Nephron progenitor cell (in vitro differentiated cells): ENCODE data around the gene CCL25.
"Not testable (repeated sequence)": the region's sequence is repeated elsewhere in the genome, so short reads cannot be mapped to it uniquely, and the experiment has no call there.

Experiments used
- DNase-seq: peaks from one replicate; pipeline ENCODE4 v3.0.0; 2021
- H3K27ac Mint-ChIP-seq: 2 replicates; pipeline ENCODE4 v1.8.0; 2021; ENCODE audit warnings: mild to moderate bottlenecking, moderate library complexity, mixed read lengths
- H3K27me3 Mint-ChIP-seq: 2 replicates; pipeline ENCODE4 v1.8.0; 2021; ENCODE audit warnings: mild to moderate bottlenecking, low read depth, mixed read lengths; ENCODE audit not compliant: poor library complexity
- H3K36me3 Mint-ChIP-seq: 2 replicates; pipeline ENCODE4 v1.8.0; 2021; ENCODE audit warnings: low read depth, mixed read lengths
- H3K4me1 Mint-ChIP-seq: 2 replicates; pipeline ENCODE4 v1.8.0; 2021; ENCODE audit warnings: mixed read lengths
- H3K4me3 Mint-ChIP-seq: 2 replicates; pipeline ENCODE4 v1.8.0; 2021; ENCODE audit warnings: mild to moderate bottlenecking, moderate library complexity, mixed read lengths
- H3K9me3 Mint-ChIP-seq: 2 replicates; pipeline ENCODE4 v1.8.0; 2021; ENCODE audit warnings: mild to moderate bottlenecking, moderate library complexity, mixed read lengths
- TF ChIP-seq, protein P1 (sequence below): fragments of 200-600 bp; sonication (generic); IDR thresholded peaks from 2 replicates; pipeline ENCODE4 v1.5.0; 2021; ENCODE audit warnings: antibody characterized with exemption

Gene CCL25

DNA sequence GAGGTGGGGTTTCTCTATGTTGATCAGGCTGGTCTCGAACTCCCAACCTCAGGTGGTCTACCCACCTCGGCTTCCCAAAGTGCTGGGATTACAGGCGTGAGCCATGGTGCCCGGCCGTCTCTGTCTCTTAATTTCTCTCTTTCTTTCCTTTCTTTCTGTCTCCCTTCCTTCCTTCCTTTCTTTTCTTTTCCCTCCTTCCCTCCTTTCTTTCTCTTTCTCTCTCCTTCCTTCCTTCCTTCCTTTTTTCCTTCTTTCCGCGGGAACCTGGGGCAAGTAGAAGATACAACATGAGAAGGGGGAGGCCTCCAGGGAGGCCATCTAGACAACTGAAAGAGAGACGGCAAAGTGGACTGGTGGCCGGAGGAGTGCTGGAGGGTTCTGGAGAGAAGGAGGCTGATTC lies 31.9 kb upstream of the CCL25 start:
- peaks cover 13% of the 10 kb centered on the region for H3K36me3 Mint-ChIP-seq
- TF ChIP-seq, protein P1, sequence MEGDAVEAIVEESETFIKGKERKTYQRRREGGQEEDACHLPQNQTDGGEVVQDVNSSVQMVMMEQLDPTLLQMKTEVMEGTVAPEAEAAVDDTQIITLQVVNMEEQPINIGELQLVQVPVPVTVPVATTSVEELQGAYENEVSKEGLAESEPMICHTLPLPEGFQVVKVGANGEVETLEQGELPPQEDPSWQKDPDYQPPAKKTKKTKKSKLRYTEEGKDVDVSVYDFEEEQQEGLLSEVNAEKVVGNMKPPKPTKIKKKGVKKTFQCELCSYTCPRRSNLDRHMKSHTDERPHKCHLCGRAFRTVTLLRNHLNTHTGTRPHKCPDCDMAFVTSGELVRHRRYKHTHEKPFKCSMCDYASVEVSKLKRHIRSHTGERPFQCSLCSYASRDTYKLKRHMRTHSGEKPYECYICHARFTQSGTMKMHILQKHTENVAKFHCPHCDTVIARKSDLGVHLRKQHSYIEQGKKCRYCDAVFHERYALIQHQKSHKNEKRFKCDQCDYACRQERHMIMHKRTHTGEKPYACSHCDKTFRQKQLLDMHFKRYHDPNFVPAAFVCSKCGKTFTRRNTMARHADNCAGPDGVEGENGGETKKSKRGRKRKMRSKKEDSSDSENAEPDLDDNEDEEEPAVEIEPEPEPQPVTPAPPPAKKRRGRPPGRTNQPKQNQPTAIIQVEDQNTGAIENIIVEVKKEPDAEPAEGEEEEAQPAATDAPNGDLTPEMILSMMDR = no peak
- peak overlapping the region; percentile 41 for H3K27ac Mint-ChIP-seq
- peaks cover 18% of the 10 kb centered on the region for H3K9me3 Mint-ChIP-seq
- H3K4me3 Mint-ChIP-seq = no peak overlapping the region
- peaks cover 37% of the 10 kb centered on the region for H3K4me1 Mint-ChIP-seq
- DNase-seq = no peak
- H3K27me3 Mint-ChIP-seq = peaks cover 2% of the 10 kb centered on the region

DNA sequence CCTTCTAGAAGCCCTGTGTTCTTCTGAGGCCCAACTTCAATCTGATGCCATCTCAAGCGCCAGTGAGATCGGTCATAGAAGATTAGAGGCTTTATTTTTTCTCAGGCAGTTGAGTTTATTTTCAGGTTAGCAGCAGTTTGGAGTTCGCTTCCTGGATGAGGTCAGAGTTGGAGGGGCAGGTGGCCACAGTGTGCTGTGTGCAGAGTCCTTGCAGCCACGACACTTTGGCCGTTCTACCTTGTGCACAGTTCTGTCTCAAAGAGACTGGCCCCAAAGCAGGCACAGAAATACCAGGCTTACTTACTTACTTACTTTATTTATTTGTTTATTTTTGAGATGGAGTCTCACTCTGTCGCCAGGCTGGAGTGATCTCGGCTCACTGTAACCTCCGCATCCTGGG lies 31.2 kb upstream of the CCL25 start:
- no peak overlapping the region for H3K4me3 Mint-ChIP-seq
- DNase-seq = no peak
- peaks cover 13% of the 10 kb centered on the region for H3K36me3 Mint-ChIP-seq
- TF ChIP-seq, protein P1 = no peak
- no peak overlapping the region for H3K27ac Mint-ChIP-seq
- H3K9me3 Mint-ChIP-seq = peaks cover 18% of the 10 kb centered on the region
- H3K27me3 Mint-ChIP-seq = peaks cover 2% of the 10 kb centered on the region
- H3K4me1 Mint-ChIP-seq = peaks cover 37% of the 10 kb centered on the region

DNA sequence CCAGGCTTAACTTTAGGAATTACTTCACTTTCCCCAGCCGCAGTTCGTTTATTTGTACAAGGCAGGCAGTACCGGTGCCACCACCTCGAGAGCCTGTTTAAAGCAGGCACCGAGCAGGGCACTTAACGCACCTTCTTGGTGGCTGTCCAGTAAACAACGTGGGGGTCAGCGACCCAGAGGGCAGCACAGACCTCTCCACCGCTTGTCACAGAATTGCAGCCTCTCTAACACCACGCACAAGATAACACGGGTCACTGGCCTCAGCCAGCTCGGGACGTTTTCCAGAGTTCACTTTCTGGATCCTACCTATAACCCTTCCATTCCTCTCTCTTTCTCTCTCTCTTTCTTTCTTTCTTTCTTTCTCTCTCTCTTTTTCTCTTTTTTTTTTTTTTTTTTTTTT lies 30.3 kb upstream of the CCL25 start:
- H3K36me3 Mint-ChIP-seq = peaks cover 11% of the 10 kb centered on the region

DNA sequence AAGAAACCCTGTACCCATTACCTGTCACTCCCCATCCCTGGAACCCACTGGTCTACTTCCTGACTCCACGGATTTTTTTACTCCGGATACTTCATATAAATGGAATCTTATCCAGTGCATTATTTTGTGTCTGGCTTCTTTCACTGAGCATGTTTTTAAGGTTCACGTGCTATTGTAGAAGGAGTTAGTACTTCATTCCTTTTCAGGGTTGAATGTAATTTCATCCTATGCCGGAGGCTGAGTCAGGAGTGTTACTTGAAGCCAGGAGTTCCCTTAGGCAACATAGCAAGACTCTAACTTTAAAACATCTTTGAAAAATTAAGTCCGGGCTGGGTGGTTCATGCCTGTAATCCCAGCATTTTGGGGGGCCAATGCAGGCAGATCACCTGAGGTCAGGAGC lies 29.2 kb upstream of the CCL25 start:
- Mint-ChIP-seq H3K9me3 (peaks cover 18% of the 10 kb centered on the region), H3K27ac (peak overlapping the region; percentile 48), H3K36me3 (peaks cover 9% of the 10 kb centered on the region), H3K4me1 (peaks cover 45% of the 10 kb centered on the region), H3K4me3 (no peak overlapping the region), H3K27me3 (peaks cover 5% of the 10 kb centered on the region)
- no peak for DNase-seq
- TF ChIP-seq, protein P1 = no peak

More for the DNA sequence above, 30.3 kb upstream of the CCL25 start:
- H3K27me3 Mint-ChIP-seq = peaks cover 5% of the 10 kb centered on the region
- no peak overlapping the region for H3K4me3 Mint-ChIP-seq
- DNase-seq = no peak
- H3K27ac Mint-ChIP-seq = peak overlapping the region; percentile 61
- TF ChIP-seq, protein P1 = no peak
- peaks cover 18% of the 10 kb centered on the region for H3K9me3 Mint-ChIP-seq
- H3K4me1 Mint-ChIP-seq = peaks cover 43% of the 10 kb centered on the region

DNA sequence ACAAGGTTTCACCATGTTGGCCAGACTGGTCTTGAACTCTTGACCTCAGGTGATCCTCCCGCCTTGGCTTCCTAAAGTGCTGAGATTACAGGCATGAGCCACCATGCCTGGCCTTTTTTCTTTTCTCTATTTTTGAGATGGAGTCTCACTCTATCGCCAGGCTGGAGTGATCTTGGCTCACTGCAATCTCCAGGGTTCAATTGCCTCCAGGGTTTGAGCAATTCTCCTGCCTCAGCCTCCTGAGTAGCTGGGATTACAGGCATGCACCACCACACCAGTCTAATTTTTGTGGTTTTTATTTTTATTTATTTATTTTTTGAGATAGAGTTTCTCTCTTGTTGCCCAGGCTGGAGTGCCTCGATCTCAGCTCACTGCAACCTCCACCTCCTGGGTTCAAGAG lies 28.3 kb upstream of the CCL25 start:
- not testable (repeated sequence) for H3K4me3 Mint-ChIP-seq, H3K27me3 Mint-ChIP-seq, H3K27ac Mint-ChIP-seq, DNase-seq, H3K36me3 Mint-ChIP-seq
- peaks cover 14% of the 10 kb centered on the region for H3K9me3 Mint-ChIP-seq
- H3K4me1 Mint-ChIP-seq = peaks cover 54% of the 10 kb centered on the region

DNA sequence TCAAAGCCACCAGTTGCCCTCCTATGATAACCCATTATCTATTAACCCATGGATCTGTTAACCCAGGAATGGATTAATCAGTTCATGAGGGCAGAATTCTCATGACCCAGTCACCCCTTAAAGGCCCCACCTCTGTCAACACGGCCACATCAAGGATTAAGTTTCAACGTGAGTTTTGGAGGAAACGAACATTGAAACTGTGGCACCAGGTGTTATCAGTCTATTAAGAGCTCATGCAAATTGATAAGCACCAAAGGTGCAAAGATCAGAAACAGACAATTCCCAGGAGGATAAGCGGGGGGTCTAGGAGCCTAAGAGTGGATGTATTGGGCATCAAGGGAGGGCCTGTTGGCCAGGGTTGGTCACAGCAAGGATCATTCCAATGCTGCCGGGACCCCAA lies 27.2 kb upstream of the CCL25 start:
- Mint-ChIP-seq H3K36me3 (peaks cover 9% of the 10 kb centered on the region), H3K27ac (peak overlapping the region; percentile 54), H3K4me1 (peaks cover 61% of the 10 kb centered on the region), H3K27me3 (peaks cover 5% of the 10 kb centered on the region), H3K9me3 (peaks cover 14% of the 10 kb centered on the region), H3K4me3 (no peak overlapping the region)
- TF ChIP-seq, protein P1 = no peak
- no peak for DNase-seq
